Upper lobe of left lung (tissue), 4 donors: ENCODE data around the gene HYCC2.

Experiments used
- POLR2A ChIP-seq, 4 donors: fragments of 450-650 bp; IDR thresholded peaks; one replicate each; pipeline ENCODE4 v1.5.1; 2016 to 2017; ENCODE audit warnings: antibody characterized with exemption in 4 of 4, mild to moderate bottlenecking in 2 of 4
- POLR2AphosphoS5 ChIP-seq, 2 donors: sonication (generic); formaldehyde crosslinking; IDR thresholded peaks; one replicate each; pipeline ENCODE4 v1.5.1; 2017; ENCODE audit warnings: antibody characterized with exemption in 2 of 2

GRCh38 chr2:201064797-201065329 is 6.6 kb downstream of the HYCC2 start:
- no peak for TF ChIP-seq POLR2A (IDR thresholded peaks at IDR 0.05)
- no peak for TF ChIP-seq POLR2AphosphoS5 (IDR thresholded peaks at IDR 0.05)
